Lung (tissue), 12 donors: ENCODE measurements around the gene SLC35F3. TPM values are rescaled to one million over a fixed set of nuclear protein-coding genes. Genes with fewer than 3 reads are reported as not detected.

Experiments
- ATAC-seq: fragments of 200-7000 bp; cut with Tn5 transposase; one replicate; pipeline ENCODE4 v1.9.1; 2020; ENCODE audit warnings: moderate number of reproducible peaks; ENCODE audit not compliant: insufficient read depth, low FRiP score
- DNase-seq, 3 donors: peaks; one replicate each; pipeline ENCODE4 v3.0.0-alpha.2; 2013 to 2017
- H3K27ac ChIP-seq, 2 donors: one replicate each; pipeline ENCODE4 v1.5.1; 2013; ENCODE audit warnings: mild to moderate bottlenecking in 2 of 2, moderate library complexity in 2 of 2, control low read depth in 1 of 2, inconsistent platforms in 1 of 2, low read depth in 1 of 2, low read length in 1 of 2
- H3K27me3 ChIP-seq, 3 donors: one replicate each; pipeline ENCODE4 v1.5.1; 2013; ENCODE audit warnings: low read length in 2 of 3; ENCODE audit not compliant: control insufficient read depth in 3 of 3, insufficient read depth in 3 of 3
- H3K36me3 ChIP-seq, 4 donors: one replicate each; pipeline ENCODE4 v1.5.1; 2013; ENCODE audit warnings: low read length in 4 of 4, mild to moderate bottlenecking in 1 of 4, moderate library complexity in 1 of 4; ENCODE audit not compliant: control insufficient read depth in 4 of 4, insufficient read depth in 4 of 4
- H3K4me1 ChIP-seq, 5 donors: one replicate each; pipeline ENCODE4 v1.5.1; 2013; ENCODE audit warnings: low read length in 5 of 5, mild to moderate bottlenecking in 2 of 5, moderate library complexity in 1 of 5; ENCODE audit not compliant: control insufficient read depth in 5 of 5, insufficient read depth in 5 of 5
- H3K4me3 ChIP-seq: one replicate; pipeline ENCODE4 v1.5.1; 2013; ENCODE audit warnings: mild to moderate bottlenecking, control low read depth, moderate library complexity
- H3K9ac ChIP-seq, 2 donors: one replicate each; pipeline ENCODE4 v1.5.1; 2013; ENCODE audit warnings: low read length in 2 of 2, control low read depth in 1 of 2; ENCODE audit not compliant: insufficient read depth in 1 of 2
- H3K9me3 ChIP-seq, 4 donors: one replicate each; pipeline ENCODE4 v1.5.1; 2013; ENCODE audit warnings: low read length in 3 of 4, mild to moderate bottlenecking in 1 of 4, moderate library complexity in 1 of 4; ENCODE audit not compliant: control insufficient read depth in 4 of 4, insufficient read depth in 3 of 4
- WGBS, 2 donors: extraction: QIAGEN DNeasy Blood & Tissue Kit; methylation state at CpG; one replicate each; pipeline ENCODE4 v1.1.7; 2013; 5-methylcytosine and 5-hydroxymethylcytosine counted together
- polyA plus RNA-seq, 2 donors: library from polyadenylated mRNA; stranded (reverse); fragments of 200-250 nt; gene quantifications; one replicate each; pipeline ENCODE4 v1.2.1, GENCODE V29; 2013
- total RNA-seq, 2 donors: library from RNA; depleted of rRNA in 1 of 2; stranded (reverse); fragments of >200 nt in 1 of 2; gene quantifications; one replicate each; pipeline ENCODE4 v1.2.1, GENCODE V29; 2014 to 2021
- TF ChIP-seq, protein P1 (sequence below): IDR thresholded peaks from 2 replicates; pipeline ENCODE4 v1.5.1; 2012; ENCODE audit warnings: mild to moderate bottlenecking; ENCODE audit errors: control extremely low read depth, extremely low read depth
- donor health status: control.
- donor health status: control.
- donor health status: Bipolar disorder and iron deficiency.
- donor health status: healthy.
- donor health status: DM: yes; HTN: yes; CAD: no.

SLC35F3 gene
- total and polyA plus RNA-seq, 4 donors = 0.09 to 1.4 (median 0.48) TPM

DNA sequence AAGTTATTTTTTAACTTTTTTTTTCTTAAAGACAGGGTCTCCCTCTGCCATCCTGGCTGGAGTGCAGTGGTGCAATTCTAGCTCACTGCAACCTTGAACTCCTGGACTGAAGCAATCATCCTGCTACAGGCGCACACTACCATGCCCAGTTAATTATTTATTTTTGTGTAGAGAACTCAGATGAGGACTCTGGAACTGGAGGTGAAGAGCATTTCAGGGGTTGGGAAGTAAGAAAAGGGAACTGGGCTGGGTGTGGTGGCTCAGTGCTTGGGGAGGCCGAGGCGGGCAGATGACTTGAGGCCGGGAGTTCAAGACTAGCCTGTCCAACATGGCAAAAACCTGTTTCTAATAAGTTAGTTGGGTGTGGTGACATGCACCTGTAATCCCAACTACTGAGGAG is 28.9 kb downstream of the SLC35F3 start:
- no peaks in the 10 kb centered on the region for H3K36me3 ChIP-seq
- H3K9ac ChIP-seq = no peak overlapping the region
- DNase-seq (no peak), ATAC-seq (no peak)
- H3K27ac ChIP-seq = no peak overlapping the region
- H3K4me3 ChIP-seq = no peak overlapping the region
- no peaks in the 10 kb centered on the region for H3K9me3 ChIP-seq
- no peaks in the 10 kb centered on the region for H3K4me1 ChIP-seq
- H3K27me3 ChIP-seq = no peaks in the 10 kb centered on the region
- WGBS, 2 donors = 89 to 92% methylated on average over 4 of the region's 4 CpGs
- TF ChIP-seq, protein P1, sequence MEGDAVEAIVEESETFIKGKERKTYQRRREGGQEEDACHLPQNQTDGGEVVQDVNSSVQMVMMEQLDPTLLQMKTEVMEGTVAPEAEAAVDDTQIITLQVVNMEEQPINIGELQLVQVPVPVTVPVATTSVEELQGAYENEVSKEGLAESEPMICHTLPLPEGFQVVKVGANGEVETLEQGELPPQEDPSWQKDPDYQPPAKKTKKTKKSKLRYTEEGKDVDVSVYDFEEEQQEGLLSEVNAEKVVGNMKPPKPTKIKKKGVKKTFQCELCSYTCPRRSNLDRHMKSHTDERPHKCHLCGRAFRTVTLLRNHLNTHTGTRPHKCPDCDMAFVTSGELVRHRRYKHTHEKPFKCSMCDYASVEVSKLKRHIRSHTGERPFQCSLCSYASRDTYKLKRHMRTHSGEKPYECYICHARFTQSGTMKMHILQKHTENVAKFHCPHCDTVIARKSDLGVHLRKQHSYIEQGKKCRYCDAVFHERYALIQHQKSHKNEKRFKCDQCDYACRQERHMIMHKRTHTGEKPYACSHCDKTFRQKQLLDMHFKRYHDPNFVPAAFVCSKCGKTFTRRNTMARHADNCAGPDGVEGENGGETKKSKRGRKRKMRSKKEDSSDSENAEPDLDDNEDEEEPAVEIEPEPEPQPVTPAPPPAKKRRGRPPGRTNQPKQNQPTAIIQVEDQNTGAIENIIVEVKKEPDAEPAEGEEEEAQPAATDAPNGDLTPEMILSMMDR = no peak

- no peak overlapping the region for H3K9ac ChIP-seq
- H3K27ac ChIP-seq = no peak overlapping the region
- no peaks in the 10 kb centered on the region for H3K4me1 ChIP-seq
- ATAC-seq (peak; percentile 74), DNase-seq (no peak)
- H3K36me3 ChIP-seq = no peaks in the 10 kb centered on the region
- no peak overlapping the region for H3K4me3 ChIP-seq
- TF ChIP-seq, protein P1 = no peak
- H3K9me3 ChIP-seq = no peaks in the 10 kb centered on the region
- no peaks in the 10 kb centered on the region for H3K27me3 ChIP-seq
- 61 to 73% methylated on average over 4 of the region's 4 CpGs for WGBS, 2 donors
These were observed 30.9 kb downstream of the SLC35F3 start for GRCh38 chr1:233935297-233935868.

DNA sequence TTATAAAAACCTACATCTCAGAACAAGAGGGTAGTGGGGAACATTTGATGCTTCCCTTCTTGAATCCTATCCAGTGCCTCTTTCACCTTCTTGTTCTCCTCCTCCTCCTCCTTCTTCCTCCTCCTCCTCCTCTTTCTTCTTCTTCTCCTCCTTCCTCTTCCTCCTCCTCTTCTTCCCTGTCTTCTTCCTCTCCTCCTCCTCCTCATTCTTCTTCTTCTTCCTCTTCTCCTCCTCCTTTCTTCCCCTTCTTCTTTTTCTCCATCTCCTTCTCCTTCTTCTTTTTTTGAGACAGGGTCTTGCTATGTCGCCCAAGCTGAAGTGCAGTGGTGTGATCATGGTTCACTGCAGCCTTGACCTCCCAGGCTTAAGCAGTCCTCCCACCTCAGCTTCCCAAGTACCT is 31.9 kb downstream of the SLC35F3 start:
- no peak for ATAC-seq
- H3K4me1 ChIP-seq = no peaks in the 10 kb centered on the region

More for the DNA sequence above, 31.9 kb downstream of the SLC35F3 start:
- H3K36me3 ChIP-seq = no peaks in the 10 kb centered on the region
- TF ChIP-seq, protein P1 = no peak
- H3K4me3 ChIP-seq = no peak overlapping the region
- H3K9me3 ChIP-seq = no peaks in the 10 kb centered on the region
- no peaks in the 10 kb centered on the region for H3K27me3 ChIP-seq
- no peak overlapping the region for H3K9ac ChIP-seq
- 89 to 93% methylated on average over 1 of the region's 1 CpG for WGBS, 2 donors
- DNase-seq = no peak
- H3K27ac ChIP-seq = no peak overlapping the region
